Measurements from ENCODE around the gene MPRIP.

Gene MPRIP

DNA sequence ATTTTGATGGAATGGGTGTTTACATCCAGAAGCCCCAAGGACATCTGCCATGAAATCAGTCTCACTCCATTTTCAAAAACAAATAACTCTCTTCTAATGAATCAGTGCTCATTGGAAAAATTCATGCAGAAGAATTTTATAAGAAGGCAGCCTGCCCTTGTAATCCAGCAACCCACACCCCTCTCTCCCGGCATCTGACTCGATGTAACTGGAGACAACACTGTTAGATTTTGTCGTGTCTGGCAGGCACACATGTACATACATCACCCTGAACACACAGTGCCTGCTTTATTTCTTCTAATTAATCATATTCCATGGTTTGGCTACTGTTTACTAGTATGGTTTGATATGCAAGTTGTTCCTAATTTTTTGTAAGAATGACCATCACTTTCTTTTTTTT lies 175.7 kb downstream of the MPRIP start:
- no peak for TF ChIP-seq CTCF (conservative IDR thresholded peaks at IDR 0.05; ENCODE audit: low read depth)
- CTCF ChIA-PET = no interaction called here
- no peak overlapping the region for H3K27ac ChIP-seq
- no peak for DNase-seq (ENCODE audit: low spot score)
- POLR2A ChIA-PET (ENCODE audit: low non-redundant PET) = no interaction called here

GRCh38 chr17:17220529-17220928 lies 178.3 kb downstream of the MPRIP start:
- ChIA-PET CTCF (no interaction called here), POLR2A (ENCODE audit: low non-redundant PET) (no interaction called here)
- H3K27ac ChIP-seq = no peak overlapping the region
- DNase-seq (ENCODE audit: low spot score) = no peak
- TF ChIP-seq CTCF (conservative IDR thresholded peaks at IDR 0.05; ENCODE audit: low read depth) = no peak

- no peak for DNase-seq (ENCODE audit: low spot score)
- ChIA-PET POLR2A (ENCODE audit: low non-redundant PET) (no interaction called here), CTCF (interaction anchor here (0.5 kb wide), 1 partner anchor 14 kb away, joined by 4 read pairs; no protein-coding TSS in a partner anchor)
- no peak for TF ChIP-seq CTCF (conservative IDR thresholded peaks at IDR 0.05; ENCODE audit: low read depth)
- H3K27ac ChIP-seq = no peak overlapping the region
Observed at GRCh38 chr17:17221329-17221728, 179.1 kb downstream of the MPRIP start.

DNA sequence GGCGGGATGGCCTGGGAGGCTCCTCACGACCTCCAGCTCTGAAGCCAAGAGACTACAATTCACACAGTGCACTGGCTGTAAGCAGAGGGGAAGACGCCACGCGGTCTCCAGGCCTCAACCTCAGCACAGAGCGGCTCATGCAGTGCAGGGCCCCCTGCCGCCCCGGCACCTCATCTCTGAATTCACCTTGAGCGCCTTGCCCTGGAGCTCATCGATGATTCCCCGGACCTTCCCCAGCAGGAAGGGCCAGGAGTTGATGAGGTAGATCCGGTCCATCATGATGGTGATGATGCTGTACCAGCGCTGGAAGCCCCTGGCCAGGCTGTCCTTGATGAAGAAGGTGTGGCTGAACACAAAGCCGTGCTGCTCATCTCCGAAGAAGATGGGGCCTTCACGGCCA lies 181.5 kb downstream of the MPRIP start:
- DNase-seq (ENCODE audit: low spot score) = no peak
- H3K27ac ChIP-seq = no peak overlapping the region
- ChIA-PET CTCF (interaction anchor here (0.6 kb wide), 1 partner anchor 55 kb away, joined by 5 read pairs; no protein-coding TSS in a partner anchor), POLR2A (ENCODE audit: low non-redundant PET) (no interaction called here)
- no peak for TF ChIP-seq CTCF (conservative IDR thresholded peaks at IDR 0.05; ENCODE audit: low read depth)

DNA sequence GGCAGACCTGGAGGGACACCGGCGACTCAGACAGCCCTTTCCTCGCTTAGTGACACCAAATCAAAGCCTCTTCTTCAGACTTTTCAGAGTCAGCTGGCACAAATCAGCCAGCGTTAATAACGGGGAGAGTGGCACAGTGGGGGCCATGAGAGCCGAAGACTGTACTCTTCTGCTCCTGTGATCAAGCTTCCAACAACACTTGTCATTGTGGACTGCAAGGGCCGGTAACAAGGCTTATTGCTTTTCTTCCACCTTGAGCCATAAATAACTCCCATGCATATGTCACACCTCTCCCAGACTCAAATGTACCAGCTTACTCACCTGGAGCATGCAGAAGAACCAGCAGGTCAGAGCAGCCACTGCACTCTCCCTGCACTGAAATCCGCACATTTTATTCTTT lies 181.9 kb downstream of the MPRIP start:
- no peak overlapping the region for H3K27ac ChIP-seq
- ChIA-PET POLR2A (ENCODE audit: low non-redundant PET) (no interaction called here), CTCF (interaction anchor here (0.5 kb wide), 1 partner anchor 820 kb away, joined by 3 read pairs; no protein-coding TSS in a partner anchor)
- TF ChIP-seq CTCF (conservative IDR thresholded peaks at IDR 0.05; ENCODE audit: low read depth) = no peak
- DNase-seq (ENCODE audit: low spot score) = no peak

GRCh38 chr17:17225901-17226300 lies 183.6 kb downstream of the MPRIP start:
- no peak for TF ChIP-seq CTCF (conservative IDR thresholded peaks at IDR 0.05; ENCODE audit: low read depth)
- ChIA-PET CTCF (no interaction called here), POLR2A (ENCODE audit: low non-redundant PET) (no interaction called here)
- DNase-seq (ENCODE audit: low spot score) = no peak
- H3K27ac ChIP-seq = no peak overlapping the region
